ENCODE results near the gene CALML6. TPM values are rescaled to one million over a fixed set of nuclear protein-coding genes. Genes with fewer than 3 reads are reported as not detected.

Gene CALML6
- total and polyA plus RNA-seq, 2 of the 8 experiments (the other 6 are each of a cell fraction or from before 2014, with no cell fraction given): 0.54 to 1.3 TPM

DNA sequence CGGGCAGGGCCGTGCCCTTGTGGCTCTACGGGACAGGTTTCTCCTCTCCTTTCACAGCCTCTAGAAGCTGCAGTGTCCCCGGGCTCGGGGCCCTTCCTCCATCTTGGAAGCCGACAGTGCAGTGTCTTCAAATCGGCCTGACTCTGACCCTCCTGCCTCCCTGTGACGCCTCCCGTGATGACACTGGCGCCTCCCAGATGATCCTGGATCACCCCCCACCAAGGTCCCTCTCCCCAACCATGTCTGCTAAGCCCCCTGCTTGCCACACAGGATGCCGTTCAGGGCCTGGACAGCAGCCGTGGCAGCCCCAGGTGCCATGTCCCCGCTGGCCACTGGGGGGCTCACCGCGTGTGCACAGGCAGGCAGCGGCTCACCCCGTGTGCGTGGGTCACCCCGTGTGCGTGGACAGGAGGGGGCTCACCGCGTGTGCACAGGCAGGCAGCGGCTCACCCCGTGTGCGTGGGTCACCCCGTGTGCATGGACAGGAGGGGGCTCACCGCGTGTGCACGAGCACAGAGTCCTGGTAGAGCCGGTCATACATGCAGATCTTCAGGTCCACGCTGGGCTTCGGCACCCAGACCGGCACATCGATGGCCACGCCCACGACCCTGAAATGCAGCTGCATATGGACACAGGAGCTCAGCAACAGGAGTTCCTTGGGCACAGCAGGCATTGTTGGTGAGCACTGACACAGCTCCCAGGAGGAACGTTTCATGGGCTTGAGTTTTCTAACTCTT, 28.9 kb downstream of the CALML6 start (continued):
- TF ChIP-seq SP4 (IDR thresholded peaks at IDR 0.05; ENCODE audit: low read length): 0 out of 2 replicates have a peak, but pooled peaks have one; percentile 29
- TF ChIP-seq CBX5 (IDR thresholded peaks at IDR 0.05; ENCODE audit: low read depth, low read length): no peak
- TF ChIP-seq, protein P1, sequence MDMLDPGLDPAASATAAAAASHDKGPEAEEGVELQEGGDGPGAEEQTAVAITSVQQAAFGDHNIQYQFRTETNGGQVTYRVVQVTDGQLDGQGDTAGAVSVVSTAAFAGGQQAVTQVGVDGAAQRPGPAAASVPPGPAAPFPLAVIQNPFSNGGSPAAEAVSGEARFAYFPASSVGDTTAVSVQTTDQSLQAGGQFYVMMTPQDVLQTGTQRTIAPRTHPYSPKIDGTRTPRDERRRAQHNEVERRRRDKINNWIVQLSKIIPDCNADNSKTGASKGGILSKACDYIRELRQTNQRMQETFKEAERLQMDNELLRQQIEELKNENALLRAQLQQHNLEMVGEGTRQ (IDR thresholded peaks at IDR 0.05; ENCODE audit: low read length): no peak
- no peak for TF ChIP-seq TCF12 (IDR thresholded peaks at IDR 0.05; ENCODE audit: low read depth, low read length)
- no peak for TF ChIP-seq JUND (IDR thresholded peaks at IDR 0.05; ENCODE audit: low read length)
- TF ChIP-seq YY1 (IDR thresholded peaks at IDR 0.05; ENCODE audit: low read depth, low read length): peak; percentile 63
- no peak for TF ChIP-seq CHD2 (IDR thresholded peaks at IDR 0.05; ENCODE audit: low read length)
- TF ChIP-seq ASH2L (IDR thresholded peaks at IDR 0.05; ENCODE audit: low read length): no peak
- peak; percentile 56 for TF ChIP-seq KDM4A (IDR thresholded peaks at IDR 0.05; ENCODE audit: low read depth, low read length, severe bottlenecking)
- TF ChIP-seq, protein P2, sequence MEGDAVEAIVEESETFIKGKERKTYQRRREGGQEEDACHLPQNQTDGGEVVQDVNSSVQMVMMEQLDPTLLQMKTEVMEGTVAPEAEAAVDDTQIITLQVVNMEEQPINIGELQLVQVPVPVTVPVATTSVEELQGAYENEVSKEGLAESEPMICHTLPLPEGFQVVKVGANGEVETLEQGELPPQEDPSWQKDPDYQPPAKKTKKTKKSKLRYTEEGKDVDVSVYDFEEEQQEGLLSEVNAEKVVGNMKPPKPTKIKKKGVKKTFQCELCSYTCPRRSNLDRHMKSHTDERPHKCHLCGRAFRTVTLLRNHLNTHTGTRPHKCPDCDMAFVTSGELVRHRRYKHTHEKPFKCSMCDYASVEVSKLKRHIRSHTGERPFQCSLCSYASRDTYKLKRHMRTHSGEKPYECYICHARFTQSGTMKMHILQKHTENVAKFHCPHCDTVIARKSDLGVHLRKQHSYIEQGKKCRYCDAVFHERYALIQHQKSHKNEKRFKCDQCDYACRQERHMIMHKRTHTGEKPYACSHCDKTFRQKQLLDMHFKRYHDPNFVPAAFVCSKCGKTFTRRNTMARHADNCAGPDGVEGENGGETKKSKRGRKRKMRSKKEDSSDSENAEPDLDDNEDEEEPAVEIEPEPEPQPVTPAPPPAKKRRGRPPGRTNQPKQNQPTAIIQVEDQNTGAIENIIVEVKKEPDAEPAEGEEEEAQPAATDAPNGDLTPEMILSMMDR (IDR thresholded peaks at IDR 0.05; ENCODE audit: control extremely low read depth in 1 of 3, insufficient read depth in 1 of 3, low read depth in 1 of 3, low read length in 3 of 3): peak in 2 of 3 experiments; percentile 70 to 88; a peak in 3 of 4 replicates
- TF ChIP-seq SUZ12 (IDR thresholded peaks at IDR 0.05; ENCODE audit: low read length): peak; percentile 34; the same call in 1 of the 2 replicates
- TF ChIP-seq, protein P3, sequence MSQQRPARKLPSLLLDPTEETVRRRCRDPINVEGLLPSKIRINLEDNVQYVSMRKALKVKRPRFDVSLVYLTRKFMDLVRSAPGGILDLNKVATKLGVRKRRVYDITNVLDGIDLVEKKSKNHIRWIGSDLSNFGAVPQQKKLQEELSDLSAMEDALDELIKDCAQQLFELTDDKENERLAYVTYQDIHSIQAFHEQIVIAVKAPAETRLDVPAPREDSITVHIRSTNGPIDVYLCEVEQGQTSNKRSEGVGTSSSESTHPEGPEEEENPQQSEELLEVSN (IDR thresholded peaks at IDR 0.05): 0 out of 2 replicates have a peak, but pooled peaks have one; percentile 15
- TF ChIP-seq SIX5 (IDR thresholded peaks at IDR 0.05; ENCODE audit: low read depth, low read length): no peak
- no peak for TF ChIP-seq MAFK (IDR thresholded peaks at IDR 0.05; ENCODE audit: low read depth, low read length)
- 0 out of 2 replicates have a peak, but pooled peaks have one; percentile 44 for TF ChIP-seq EGR1 (IDR thresholded peaks at IDR 0.05; ENCODE audit: borderline replicate concordance, low read depth, low read length)
